MM.1S (cell line): ENCODE results near the gene HAND2.

ENCODE experiments used
- DNase-seq: peaks from one replicate; pipeline ENCODE4 v3.0.0-alpha.2; 2015
- H2AFZ ChIP-seq: fragments of 300-600 bp; sonication (generic); 2 replicates; pipeline ENCODE4 v1.6.0; 2016; ENCODE audit warnings: antibody characterized with exemption, low read length
- H3F3A ChIP-seq: fragments of 300-600 bp; sonication (generic); 2 replicates; pipeline ENCODE4 v1.6.1; 2016; ENCODE audit warnings: mild to moderate bottlenecking, antibody characterized with exemption, low read length, moderate library complexity, mixed read lengths; ENCODE audit not compliant: insufficient read depth
- H3K27ac ChIP-seq: fragments of 300-600 bp; sonication (generic); 2 replicates; pipeline ENCODE4 v1.5.1; 2016; ENCODE audit warnings: mild to moderate bottlenecking, low read length
- H3K27me3 ChIP-seq: fragments of 300-600 bp; sonication (generic); replicated peaks from 2 replicates; pipeline ENCODE4 v1.6.0; 2016; ENCODE audit warnings: low read length; ENCODE audit not compliant: insufficient read depth
- H3K36me3 ChIP-seq: fragments of 300-600 bp; sonication (generic); replicated peaks from 2 replicates; pipeline ENCODE4 v1.6.1; 2016; ENCODE audit warnings: mild to moderate bottlenecking, low read length, mixed read lengths; ENCODE audit not compliant: insufficient read depth
- H3K4me1 ChIP-seq: fragments of 300-600 bp; sonication (generic); 2 replicates; pipeline ENCODE4 v1.6.1; 2016; ENCODE audit warnings: low read length, mixed read lengths
- H3K4me2 ChIP-seq: fragments of 300-600 bp; sonication (generic); 2 replicates; pipeline ENCODE4 v1.6.0; 2016; ENCODE audit warnings: low read depth, low read length
- H3K4me3 ChIP-seq: fragments of 300-600 bp; sonication (generic); 2 replicates; pipeline ENCODE4 v1.5.1; 2016; ENCODE audit warnings: low read length, mixed read lengths
- H3K79me2 ChIP-seq: fragments of 300-600 bp; sonication (generic); 2 replicates; pipeline ENCODE4 v1.6.1; 2016; ENCODE audit warnings: mixed run types, low read length, mixed read lengths
- H3K9ac ChIP-seq: fragments of 300-600 bp; sonication (generic); 2 replicates; pipeline ENCODE4 v1.6.1; 2016; ENCODE audit warnings: low read length, mixed read lengths
- H3K9me2 ChIP-seq: fragments of 300-600 bp; sonication (generic); replicated peaks from 2 replicates; pipeline ENCODE4 v1.6.1; 2016; ENCODE audit warnings: mild to moderate bottlenecking, low read length, mixed read lengths; ENCODE audit not compliant: insufficient read depth
- H3K9me3 ChIP-seq: fragments of 300-600 bp; sonication (generic); replicated peaks from 2 replicates; pipeline ENCODE4 v1.6.1; 2016; ENCODE audit warnings: mild to moderate bottlenecking, low read length, mixed read lengths; ENCODE audit not compliant: insufficient read depth
- H4K20me1 ChIP-seq: fragments of 300-600 bp; sonication (generic); 2 replicates; pipeline ENCODE4 v1.6.1; 2016; ENCODE audit warnings: mild to moderate bottlenecking, low read length, moderate library complexity, mixed read lengths; ENCODE audit not compliant: insufficient read depth
- EZH2 ChIP-seq: fragments of 300-600 bp; sonication (generic); optimal IDR thresholded peaks from 2 replicates; pipeline ENCODE3; 2017; ENCODE audit warnings: low read depth, mild to moderate bottlenecking, antibody characterized with exemption, low read length, mixed read lengths
- EZH2phosphoT487 ChIP-seq: fragments of 300-600 bp; sonication (generic); IDR thresholded peaks from 2 replicates; pipeline ENCODE4 v1.6.1; 2018; ENCODE audit warnings: antibody characterized with exemption, low read length
- TF ChIP-seq, protein P1 (sequence below): fragments of 300-600 bp; sonication (generic); IDR thresholded peaks from 2 replicates; pipeline ENCODE4 v1.5.1; 2016; ENCODE audit warnings: antibody characterized with exemption, low read length, mixed read lengths

The HAND2 gene

DNA sequence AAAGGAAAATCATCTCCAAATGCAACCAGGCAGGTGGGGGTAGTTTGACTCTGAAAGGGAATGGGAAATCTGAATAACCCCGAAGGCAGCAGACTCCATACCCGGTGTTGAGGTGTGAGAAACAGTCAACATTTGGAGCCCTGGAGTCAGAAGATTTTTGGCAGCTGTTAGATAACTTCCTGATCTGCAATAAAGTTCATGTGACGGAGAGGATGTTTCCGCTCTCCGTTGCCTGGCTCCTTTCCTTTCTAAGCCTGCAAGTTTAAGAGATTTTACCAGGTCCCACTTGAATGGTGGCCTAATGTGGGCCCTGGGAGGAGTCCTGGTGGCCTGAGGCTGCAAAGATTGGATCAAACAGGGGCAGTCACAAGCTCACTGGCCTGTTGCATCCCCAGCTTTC, 27.7 kb downstream of the HAND2 start:
- Histone ChIP-seq H3K9ac (no peak overlapping the region), H3K9me3 (no peaks in the 10 kb centered on the region), H2AFZ (no peak overlapping the region), H4K20me1 (no peaks in the 10 kb centered on the region), H3K27ac (no peak overlapping the region), H3K4me2 (no peak overlapping the region), H3F3A (no peaks in the 10 kb centered on the region; the same call in 1 of the 2 replicates), H3K4me3 (no peak overlapping the region), H3K36me3 (no peaks in the 10 kb centered on the region), H3K27me3 (no peaks in the 10 kb centered on the region), H3K79me2 (no peaks in the 10 kb centered on the region), H3K4me1 (0 out of 2 replicates have a peak, but pooled peaks cover 3% of the 10 kb centered on the region), H3K9me2 (no peaks in the 10 kb centered on the region)
- TF ChIP-seq EZH2phosphoT487 (no peak), EZH2 (no peak)
- TF ChIP-seq, protein P1, sequence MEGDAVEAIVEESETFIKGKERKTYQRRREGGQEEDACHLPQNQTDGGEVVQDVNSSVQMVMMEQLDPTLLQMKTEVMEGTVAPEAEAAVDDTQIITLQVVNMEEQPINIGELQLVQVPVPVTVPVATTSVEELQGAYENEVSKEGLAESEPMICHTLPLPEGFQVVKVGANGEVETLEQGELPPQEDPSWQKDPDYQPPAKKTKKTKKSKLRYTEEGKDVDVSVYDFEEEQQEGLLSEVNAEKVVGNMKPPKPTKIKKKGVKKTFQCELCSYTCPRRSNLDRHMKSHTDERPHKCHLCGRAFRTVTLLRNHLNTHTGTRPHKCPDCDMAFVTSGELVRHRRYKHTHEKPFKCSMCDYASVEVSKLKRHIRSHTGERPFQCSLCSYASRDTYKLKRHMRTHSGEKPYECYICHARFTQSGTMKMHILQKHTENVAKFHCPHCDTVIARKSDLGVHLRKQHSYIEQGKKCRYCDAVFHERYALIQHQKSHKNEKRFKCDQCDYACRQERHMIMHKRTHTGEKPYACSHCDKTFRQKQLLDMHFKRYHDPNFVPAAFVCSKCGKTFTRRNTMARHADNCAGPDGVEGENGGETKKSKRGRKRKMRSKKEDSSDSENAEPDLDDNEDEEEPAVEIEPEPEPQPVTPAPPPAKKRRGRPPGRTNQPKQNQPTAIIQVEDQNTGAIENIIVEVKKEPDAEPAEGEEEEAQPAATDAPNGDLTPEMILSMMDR = no peak
- no peak for DNase-seq

GRCh38 chr4:173501592-173502150, 28.4 kb downstream of the HAND2 start:
- no peak overlapping the region for H2AFZ ChIP-seq
- H3K9me3 ChIP-seq = no peaks in the 10 kb centered on the region
- H3F3A ChIP-seq = no peaks in the 10 kb centered on the region; the same call in 1 of the 2 replicates
- no peaks in the 10 kb centered on the region for H3K36me3 ChIP-seq
- TF ChIP-seq EZH2phosphoT487 = no peak
- no peak for TF ChIP-seq EZH2
- TF ChIP-seq, protein P1 = no peak
- H3K9me2 ChIP-seq = no peaks in the 10 kb centered on the region
- DNase-seq = no peak
- H4K20me1 ChIP-seq = no peaks in the 10 kb centered on the region
- H3K4me1 ChIP-seq = 0 out of 2 replicates have a peak, but pooled peaks cover 3% of the 10 kb centered on the region
- H3K27me3 ChIP-seq = no peaks in the 10 kb centered on the region
- no peak overlapping the region for H3K27ac ChIP-seq
- H3K4me2 ChIP-seq = no peak overlapping the region
- no peaks in the 10 kb centered on the region for H3K79me2 ChIP-seq
- no peak overlapping the region for H3K9ac ChIP-seq
- H3K4me3 ChIP-seq = no peak overlapping the region

- TF ChIP-seq, protein P1 = no peak
- TF ChIP-seq EZH2phosphoT487 (no peak), EZH2 (no peak)
- no peaks in the 10 kb centered on the region for H3K79me2 ChIP-seq
- 0 out of 2 replicates have a peak, but pooled peaks cover 3% of the 10 kb centered on the region for H3K4me1 ChIP-seq
- H3K9ac ChIP-seq = no peak overlapping the region
- DNase-seq = no peak
- H3F3A ChIP-seq = no peaks in the 10 kb centered on the region; the same call in 1 of the 2 replicates
- no peak overlapping the region for H3K4me3 ChIP-seq
- no peak overlapping the region for H3K27ac ChIP-seq
- H4K20me1 ChIP-seq = no peaks in the 10 kb centered on the region
- no peaks in the 10 kb centered on the region for H3K36me3 ChIP-seq
- H3K4me2 ChIP-seq = no peak overlapping the region
- no peaks in the 10 kb centered on the region for H3K9me3 ChIP-seq
- H3K27me3 ChIP-seq = no peaks in the 10 kb centered on the region
- no peaks in the 10 kb centered on the region for H3K9me2 ChIP-seq
- no peak overlapping the region for H2AFZ ChIP-seq
Measured at GRCh38 chr4:173500841-173501591, 29.0 kb downstream of the HAND2 start.
